Stimulated activated CD8-positive, alpha-beta memory T cell treated with anti-CD3 and anti-CD28 coated beads, Interleukin-15, amount 100 ng/mL, for 1 hour (primary cell): ENCODE measurements around the gene NPHP4.
"Not testable (repeated sequence)": the region's sequence is repeated elsewhere in the genome, so short reads cannot be mapped to it uniquely, and the experiment has no call there.

Experiments
- DNase-seq: peaks from one replicate; pipeline ENCODE4 v3.0.0-alpha.2; 2020; ENCODE audit warnings: low read depth

The NPHP4 gene

DNA sequence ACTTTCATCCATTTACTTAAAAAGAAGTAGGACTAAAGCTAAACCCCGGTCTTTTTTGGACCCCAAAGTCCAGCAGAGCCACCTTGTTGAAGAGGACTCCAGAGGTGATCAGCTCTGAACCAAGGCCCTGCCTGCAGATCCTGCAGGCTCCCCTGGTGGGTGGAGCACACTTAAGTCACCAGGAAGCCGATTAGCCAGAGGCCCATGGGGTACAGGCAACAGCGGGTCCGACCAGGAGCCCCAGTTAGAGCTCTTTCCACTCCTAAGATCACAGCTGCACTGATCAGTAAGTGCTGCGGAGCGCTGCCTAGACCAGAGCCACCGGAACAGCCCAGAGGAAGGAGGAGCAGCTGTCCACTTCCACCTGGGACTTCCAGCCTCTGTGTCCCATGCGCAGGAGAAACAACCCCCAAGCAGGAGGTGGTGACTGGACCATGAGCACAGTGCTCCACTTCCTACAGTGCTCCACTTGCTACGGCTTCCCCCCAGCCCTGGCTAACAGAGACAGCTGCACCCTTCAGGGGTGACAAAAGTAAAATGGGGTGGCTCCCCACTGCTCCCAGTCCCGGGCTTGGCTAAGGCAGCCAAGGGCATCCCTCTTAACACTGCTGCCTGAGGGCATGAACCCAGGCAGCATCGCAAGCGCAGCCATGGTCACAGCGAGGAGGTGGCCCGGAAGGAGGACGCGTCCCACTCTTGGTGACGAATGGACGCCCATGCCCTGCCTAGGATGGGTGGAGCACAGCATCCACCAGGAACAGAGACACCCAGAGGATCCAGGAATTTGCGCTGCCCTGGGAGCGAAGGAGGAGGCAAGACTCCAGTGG lies 58.0 kb downstream of the NPHP4 start:
- no peak for DNase-seq

GRCh38 chr1:5933676-5934057 lies 58.6 kb downstream of the NPHP4 start:
- no peak for DNase-seq

- no peak for DNase-seq
These were observed 59.2 kb downstream of the NPHP4 start for GRCh38 chr1:5933050-5933449.

- no peak for DNase-seq
These were observed 63.4 kb downstream of the NPHP4 start for GRCh38 chr1:5928714-5929400.

DNA sequence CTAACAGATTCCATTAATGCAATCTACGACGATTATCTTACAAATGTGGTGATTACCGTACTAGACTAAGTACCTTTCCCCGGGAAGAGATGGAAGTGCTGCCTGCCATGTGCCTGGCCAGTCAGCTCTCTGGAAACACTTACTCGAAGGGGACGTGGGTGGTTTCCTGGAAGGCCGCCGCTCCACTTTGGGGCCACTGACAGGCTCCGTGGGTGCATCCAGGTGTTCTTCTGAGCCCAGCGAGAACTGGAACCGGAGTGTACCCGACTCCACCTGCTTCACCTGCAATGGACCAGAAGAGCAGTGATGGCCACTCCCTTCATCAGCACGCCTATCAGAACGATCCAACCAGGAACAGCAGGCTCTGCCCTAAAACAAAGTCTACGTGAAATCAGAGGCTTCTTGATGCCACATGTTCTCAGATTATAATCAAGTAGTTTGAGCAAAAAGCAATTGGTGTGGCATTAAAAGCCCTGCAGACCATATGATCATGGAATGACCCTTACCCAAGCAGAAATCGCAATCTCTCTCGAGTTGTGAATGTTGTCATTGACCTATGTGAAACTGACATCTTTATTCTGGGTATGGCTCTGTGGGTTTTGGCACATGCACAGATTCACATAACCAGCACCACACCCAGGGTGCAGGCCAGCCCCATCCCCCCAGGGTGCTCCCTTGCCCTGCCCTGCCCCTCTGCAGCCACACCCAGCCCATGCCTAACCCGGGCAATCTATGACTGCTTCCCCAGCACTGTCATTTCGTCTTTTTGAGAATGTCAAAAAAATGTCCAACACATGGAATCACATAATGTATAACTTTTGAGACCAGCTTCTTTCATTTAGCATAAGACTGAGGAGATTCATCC lies 64.5 kb downstream of the NPHP4 start:
- DNase-seq: no peak

DNA sequence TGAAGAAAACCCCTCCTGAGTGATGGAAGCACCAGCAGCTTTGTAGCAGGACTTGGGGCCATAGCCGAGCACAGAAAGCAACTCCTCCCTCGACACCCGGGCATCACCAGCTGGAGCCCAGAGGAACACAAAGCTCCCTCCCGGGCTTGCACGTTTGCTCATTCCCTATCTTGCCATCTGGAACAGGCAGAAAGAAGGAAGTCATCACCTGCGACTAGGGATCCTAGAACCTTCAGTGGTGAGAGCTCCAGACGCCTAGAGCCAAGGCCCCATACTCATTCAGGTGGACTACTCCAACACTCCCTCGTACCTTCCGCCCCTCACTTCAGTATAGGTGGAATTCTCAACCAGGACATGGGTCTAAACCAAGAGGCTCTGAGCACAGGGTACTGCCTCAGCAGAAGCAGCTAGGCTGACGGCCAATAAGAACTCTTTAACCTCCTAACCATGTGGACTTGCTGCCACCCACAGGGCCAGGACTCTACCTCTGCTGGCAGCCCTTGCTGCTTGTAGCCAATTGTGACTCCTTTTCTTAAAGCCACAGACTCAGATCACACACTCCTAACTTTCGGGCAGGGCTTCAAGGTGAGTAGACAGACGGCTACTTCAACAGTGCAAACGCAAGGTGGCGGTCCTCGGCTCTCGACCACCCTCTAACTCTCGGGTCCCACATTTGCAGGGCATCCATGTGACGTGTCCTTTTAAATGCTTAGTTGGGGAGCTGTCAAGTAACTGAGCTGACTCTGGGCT lies 65.4 kb downstream of the NPHP4 start:
- DNase-seq: no peak

DNA sequence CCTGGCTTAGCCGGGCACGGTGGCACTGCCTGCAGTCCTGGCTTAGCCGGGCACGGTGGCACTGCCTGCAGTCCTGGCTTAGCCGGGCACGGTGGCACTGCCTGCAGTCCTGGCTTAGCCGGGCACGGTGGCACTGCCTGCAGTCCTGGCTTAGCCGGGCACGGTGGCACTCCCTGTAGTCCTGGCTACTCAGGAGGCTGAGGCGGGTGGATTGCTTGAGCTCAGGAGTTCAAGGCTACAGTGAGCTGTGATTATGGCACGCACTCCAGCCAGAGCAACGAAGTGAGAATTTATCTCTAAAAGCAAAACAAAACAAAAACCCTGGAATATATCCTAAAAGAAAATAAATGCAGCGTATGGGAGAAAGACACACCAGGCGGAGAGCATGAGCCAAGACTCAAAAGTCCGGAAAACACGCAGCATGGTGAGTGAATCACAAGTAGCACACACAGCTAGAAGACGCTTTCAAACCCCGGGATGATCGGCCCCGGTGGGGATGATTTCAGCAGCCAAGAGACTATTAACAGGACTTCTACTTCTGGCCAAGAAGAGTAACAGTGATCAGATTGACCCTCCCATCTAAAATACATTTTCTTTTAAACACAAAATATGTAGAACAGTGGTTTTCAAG lies 69.4 kb downstream of the NPHP4 start:
- DNase-seq: not testable (repeated sequence)

DNA sequence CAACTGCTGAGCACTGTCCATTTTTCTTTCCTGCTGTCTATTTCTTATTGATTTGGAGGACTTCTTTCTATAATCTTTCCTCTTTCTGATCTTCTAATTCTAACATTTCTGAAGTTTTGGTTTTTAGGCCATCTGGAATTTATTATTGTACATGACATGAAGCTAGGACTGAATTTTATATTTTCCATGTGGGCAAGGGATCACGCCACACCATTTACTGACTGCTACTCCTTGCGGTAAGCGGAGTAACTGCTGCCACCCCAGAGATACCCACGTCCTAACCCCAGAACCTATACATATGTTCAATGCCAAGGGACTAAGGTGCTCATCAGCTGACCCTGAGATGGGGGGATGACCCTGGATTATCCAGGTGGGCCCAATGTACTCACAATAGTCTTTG lies 70.6 kb downstream of the NPHP4 start:
- no peak for DNase-seq

GRCh38 chr1:5921129-5921528 lies 71.1 kb downstream of the NPHP4 start:
- DNase-seq: no peak

GRCh38 chr1:5920201-5920600 lies 72.0 kb downstream of the NPHP4 start:
- DNase-seq: no peak

DNA sequence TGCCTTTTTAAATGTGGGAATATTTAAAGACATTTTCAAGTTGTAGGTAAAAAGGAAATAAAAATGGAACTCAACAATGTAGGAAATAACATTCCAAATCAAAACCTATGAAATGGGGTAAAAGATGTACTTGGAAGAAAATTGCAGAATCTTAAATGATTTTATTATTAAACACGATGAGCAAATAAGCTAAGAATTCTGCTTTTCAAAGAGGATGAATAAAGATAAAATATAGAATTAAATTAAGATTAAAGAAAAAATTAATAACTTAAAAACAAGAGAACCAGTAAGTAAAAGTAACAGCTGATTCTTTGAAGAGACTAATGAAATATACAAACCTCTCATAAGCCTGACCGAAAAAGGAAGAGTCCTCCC lies 74.0 kb downstream of the NPHP4 start:
- no peak for DNase-seq

DNA sequence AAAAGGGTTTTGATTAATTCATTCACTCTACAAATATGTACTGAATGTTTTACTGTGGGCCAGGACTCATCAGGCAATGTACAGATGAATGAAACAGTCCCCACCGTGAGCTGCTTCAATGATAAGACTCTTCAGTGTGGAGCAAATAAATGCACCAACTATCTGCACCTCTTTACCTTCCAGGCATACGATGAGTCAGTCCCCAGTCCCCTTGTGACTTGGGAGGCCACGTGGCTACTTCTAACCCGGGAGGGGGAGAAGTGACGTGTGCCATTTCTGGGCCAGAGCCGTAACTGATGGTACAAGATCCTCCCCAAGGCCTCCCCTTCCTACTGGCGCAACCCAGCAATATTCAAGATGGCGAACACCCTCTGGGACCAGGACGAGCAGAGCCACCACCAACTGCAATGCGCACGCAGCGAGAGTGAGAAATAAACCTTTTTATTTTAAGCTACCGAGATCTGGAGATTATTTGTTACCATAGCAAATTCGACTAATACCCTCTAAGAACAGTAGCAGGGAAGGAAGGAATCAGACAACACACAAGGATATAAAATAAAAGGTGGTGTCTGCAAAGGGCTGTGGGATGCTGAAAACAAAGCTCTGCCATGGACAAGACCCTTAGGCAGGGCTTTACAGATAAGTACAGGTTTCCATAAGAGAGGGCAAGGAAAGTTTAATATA lies 74.5 kb downstream of the NPHP4 start:
- DNase-seq: no peak

GRCh38 chr1:5917281-5917590 lies 75.0 kb downstream of the NPHP4 start:
- no peak for DNase-seq

DNA sequence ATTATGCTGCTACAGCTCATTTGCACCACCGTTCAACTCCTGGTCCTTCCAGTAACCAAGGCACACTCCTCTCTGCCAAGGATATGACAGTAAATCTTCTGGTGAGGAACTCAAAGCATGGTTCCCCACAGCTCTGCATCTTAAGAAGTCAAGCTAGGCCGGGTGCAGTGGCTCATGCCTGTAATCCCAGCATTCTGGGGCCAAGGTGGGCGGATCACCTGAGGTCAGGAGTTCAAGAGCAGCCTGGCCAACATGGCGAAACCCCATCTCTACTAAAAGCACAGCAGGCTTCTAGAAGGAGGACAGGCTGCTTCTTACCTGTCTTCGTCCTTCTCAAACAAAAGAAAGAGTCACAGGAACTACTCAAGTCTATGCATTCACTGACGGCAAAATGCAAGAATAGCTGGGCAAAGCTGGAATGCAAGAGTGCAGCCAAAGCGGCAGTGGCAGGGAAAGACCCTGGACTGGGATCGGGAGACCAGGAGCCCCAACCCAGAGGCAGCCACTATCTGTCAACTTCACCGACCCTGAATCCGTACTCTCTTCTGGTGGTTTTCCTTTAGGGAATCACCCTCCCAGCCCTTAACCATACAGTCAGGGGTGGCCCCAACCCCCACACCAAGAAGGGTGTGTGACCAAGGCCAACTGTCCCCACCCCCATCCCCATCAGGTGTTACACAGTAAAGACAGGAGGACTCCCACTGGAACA lies 75.5 kb downstream of the NPHP4 start:
- no peak for DNase-seq

DNA sequence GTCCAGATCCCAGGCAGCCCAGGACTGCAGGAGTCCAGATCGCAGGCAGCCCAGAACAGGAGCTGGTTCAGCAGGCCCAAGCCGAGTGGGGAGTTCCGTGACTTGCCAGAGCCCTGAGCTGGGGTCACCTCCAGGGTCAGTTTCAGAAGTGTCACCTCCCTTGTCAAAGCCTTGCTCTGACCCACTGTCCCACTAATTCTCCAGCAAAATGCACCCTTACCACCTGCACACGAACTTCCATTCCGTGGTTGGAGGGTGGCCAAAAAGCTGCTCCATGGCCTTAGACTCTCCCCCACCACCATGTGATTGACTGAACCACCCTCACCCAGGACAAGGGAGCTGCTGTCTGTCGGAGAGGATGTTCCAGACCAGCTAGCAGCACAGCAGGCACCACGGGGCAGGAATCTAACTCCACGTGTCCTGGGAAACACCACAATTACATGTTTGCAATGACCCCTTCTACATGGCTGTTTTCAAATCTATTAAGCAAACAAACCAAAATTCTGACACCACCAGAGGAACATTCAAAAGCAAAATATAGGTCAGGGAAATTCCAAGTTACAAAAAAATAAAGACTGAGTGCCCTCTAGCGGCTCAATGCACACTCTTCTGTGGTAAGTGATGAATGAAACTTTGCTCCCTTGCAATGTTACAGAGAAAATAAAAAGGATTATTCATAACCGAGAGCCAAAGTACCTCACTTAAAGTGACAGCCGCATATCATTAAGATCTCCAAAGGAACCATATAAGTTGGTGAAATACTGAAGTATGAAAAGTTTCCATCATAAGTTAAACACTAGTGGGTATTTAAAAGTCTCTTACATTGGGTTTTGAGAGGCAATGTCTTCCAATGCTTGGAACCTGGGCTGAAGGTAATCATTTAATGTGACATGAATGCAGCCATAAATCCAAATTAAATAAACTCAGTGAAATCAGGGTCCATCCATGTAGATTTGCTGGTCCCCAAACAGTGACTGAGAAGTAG lies 76.3 kb downstream of the NPHP4 start:
- no peak for DNase-seq

GRCh38 chr1:5914676-5915365 lies 77.4 kb downstream of the NPHP4 start:
- DNase-seq: no peak

DNA sequence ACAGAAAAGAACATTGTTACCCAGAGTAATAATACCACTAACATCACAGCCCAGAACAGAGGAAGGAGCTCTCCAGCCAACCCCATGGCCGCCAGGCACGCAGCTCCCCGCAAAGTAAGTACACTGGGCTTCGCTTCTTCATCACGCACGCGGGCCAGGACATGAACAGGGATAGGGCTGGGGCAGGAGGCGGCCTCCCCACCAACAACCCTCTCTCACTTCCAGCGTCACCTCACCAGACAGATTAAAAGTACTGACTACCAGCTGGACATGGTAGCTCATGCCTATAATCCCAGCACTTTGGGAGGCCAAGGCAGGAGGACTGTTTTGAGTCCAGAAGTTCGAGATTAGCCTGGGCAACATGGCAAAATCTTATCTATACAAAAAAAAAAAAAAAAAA lies 78.3 kb downstream of the NPHP4 start:
- DNase-seq: no peak

DNA sequence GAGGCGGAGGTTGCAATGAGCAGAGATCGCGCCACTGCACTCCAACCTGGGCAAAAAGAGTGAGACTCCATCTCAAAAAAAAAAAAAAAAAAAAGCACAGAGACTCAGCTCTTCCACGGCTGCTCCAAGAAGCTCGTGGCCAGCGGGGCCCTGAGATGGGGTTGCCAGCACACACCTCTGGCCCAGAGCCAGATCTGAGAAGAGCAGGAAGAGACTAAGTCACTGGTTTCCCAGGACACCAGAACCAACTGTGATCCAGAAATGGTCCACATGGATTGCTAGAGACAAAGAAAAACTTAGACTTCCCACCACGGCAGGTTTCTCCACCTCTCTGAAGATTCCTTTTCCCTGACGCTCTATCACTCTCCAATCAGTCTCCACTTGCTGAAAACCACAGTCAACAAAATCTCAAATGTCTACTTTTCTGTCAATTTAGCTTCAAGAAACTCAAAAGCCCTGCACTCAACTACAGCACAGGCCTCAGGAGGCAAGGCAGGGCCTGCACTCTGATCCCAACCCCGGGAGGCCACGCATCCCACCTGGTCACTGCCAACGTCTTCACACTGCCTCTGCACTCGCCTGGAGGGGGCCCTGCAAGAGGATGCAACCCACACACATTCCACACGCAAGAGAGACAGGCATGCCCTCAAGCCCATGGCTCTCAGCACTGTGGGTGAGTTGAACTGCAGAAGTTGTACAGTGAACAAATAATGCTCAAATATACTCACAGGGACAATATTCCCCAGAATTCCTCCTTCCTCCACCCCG lies 79.0 kb downstream of the NPHP4 start:
- no peak for DNase-seq
